ENCODE measurements around the gene SMIM13. TPM values are rescaled to one million over a fixed set of nuclear protein-coding genes. Genes with fewer than 3 reads are reported as not detected.
A peak's percentile ranks its signal among the peaks of the same experiment; 100 is the strongest.
"Not testable (repeated sequence)": the region's sequence is repeated elsewhere in the genome, so short reads cannot be mapped to it uniquely, and the experiment has no call there.

The SMIM13 gene
- total and polyA plus RNA-seq, 4 donors: 2.5 to 9.8 (median 7.4) TPM

- intact Hi-C loops (cut with DNase I); DNase-seq; H3K9me3 ChIP-seq (ENCODE audit: control insufficient read depth, low read length); H3K36me3 ChIP-seq (ENCODE audit: control insufficient read depth in 1 of 2, insufficient read depth in 2 of 2, low read length in 1 of 2); H3K27ac ChIP-seq (ENCODE audit: low read depth in 1 of 2, low read length in 2 of 2); H3K27me3 ChIP-seq (ENCODE audit: control insufficient read depth in 1 of 2, insufficient read depth in 2 of 2, low read length in 1 of 2); H3K4me1 ChIP-seq (ENCODE audit: control insufficient read depth in 1 of 2, insufficient read depth in 2 of 2, low read length in 2 of 2); ATAC-seq (ENCODE audit: low FRiP score); H3K4me3 ChIP-seq (ENCODE audit: low read length in 2 of 2): not testable (repeated sequence)
- WGBS, 2 donors: 96 to 98% methylated on average over 5 of the region's 5 CpGs
Observed at GRCh38 chr6:11091141-11091540, 2.5 kb upstream of the SMIM13 start.

GRCh38 chr6:11092668-11093375 lies 812 bp upstream of the SMIM13 start:
- Histone ChIP-seq H3K36me3 (ENCODE audit: control insufficient read depth in 1 of 2, insufficient read depth in 2 of 2, low read length in 1 of 2) (no peaks in the 10 kb centered on the region), H3K4me1 (ENCODE audit: control insufficient read depth in 1 of 2, insufficient read depth in 2 of 2, low read length in 2 of 2) (no peaks in the 10 kb centered on the region), H3K4me3 (ENCODE audit: low read length in 2 of 2) (peak overlapping the region; percentile 81 to 93), H3K27me3 (ENCODE audit: control insufficient read depth in 1 of 2, insufficient read depth in 2 of 2, low read length in 1 of 2) (no peaks in the 10 kb centered on the region), H3K27ac (ENCODE audit: low read depth in 1 of 2, low read length in 2 of 2) (peak overlapping the region in 1 of 2 donors; percentile 87), H3K9me3 (ENCODE audit: control insufficient read depth, low read length) (no peaks in the 10 kb centered on the region)
- peak; percentile 50 for ATAC-seq (ENCODE audit: low FRiP score)
- intact Hi-C loops (cut with DNase I): no loop called here
- 3 to 4% methylated on average over 10 of the region's 10 CpGs for WGBS, 2 donors
- DNase-seq: no peak

DNA sequence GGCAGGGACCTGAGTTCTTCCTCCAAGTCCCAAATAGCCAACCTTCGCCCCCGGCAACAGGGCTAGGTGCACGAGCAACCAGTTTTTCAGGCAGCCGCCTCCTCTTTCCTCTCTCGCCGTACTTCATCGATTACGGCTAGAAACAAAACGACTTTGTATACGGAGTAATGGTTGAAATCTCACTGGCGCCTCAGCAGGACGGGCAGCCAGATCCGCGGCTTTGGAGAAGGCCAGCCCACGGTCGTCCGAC lies 333 bp upstream of the SMIM13 start:
- Histone ChIP-seq H3K36me3 (ENCODE audit: control insufficient read depth in 1 of 2, insufficient read depth in 2 of 2, low read length in 1 of 2) (no peaks in the 10 kb centered on the region), H3K9me3 (ENCODE audit: control insufficient read depth, low read length) (no peaks in the 10 kb centered on the region), H3K4me3 (ENCODE audit: low read length in 2 of 2) (peak overlapping the region; percentile 81 to 93), H3K27ac (ENCODE audit: low read depth in 1 of 2, low read length in 2 of 2) (peak overlapping the region in 1 of 2 donors; percentile 87), H3K4me1 (ENCODE audit: control insufficient read depth in 1 of 2, insufficient read depth in 2 of 2, low read length in 2 of 2) (no peaks in the 10 kb centered on the region), H3K27me3 (ENCODE audit: control insufficient read depth in 1 of 2, insufficient read depth in 2 of 2, low read length in 1 of 2) (no peaks in the 10 kb centered on the region)
- intact Hi-C loops (cut with DNase I): no loop called here
- WGBS, 2 donors: 0% methylated on average over 17 of the region's 17 CpGs
- DNase-seq (no peak), ATAC-seq (ENCODE audit: low FRiP score) (peak; percentile 26)

- no peaks in the 10 kb centered on the region for H3K27me3 ChIP-seq (ENCODE audit: control insufficient read depth in 1 of 2, insufficient read depth in 2 of 2, low read length in 1 of 2)
- 0% methylated on average over 15 of the region's 15 CpGs for WGBS, 2 donors
- no peaks in the 10 kb centered on the region for H3K36me3 ChIP-seq (ENCODE audit: control insufficient read depth in 1 of 2, insufficient read depth in 2 of 2, low read length in 1 of 2)
- peak overlapping the region in 1 of 2 donors; percentile 49 for H3K27ac ChIP-seq (ENCODE audit: low read depth in 1 of 2, low read length in 2 of 2)
- DNase-seq (peak; percentile 58 to 78), ATAC-seq (ENCODE audit: low FRiP score) (no peak)
- intact Hi-C loops (cut with DNase I): no loop called here
- peak overlapping the region; percentile 87 to 93 for H3K4me3 ChIP-seq (ENCODE audit: low read length in 2 of 2)
- H3K4me1 ChIP-seq (ENCODE audit: control insufficient read depth in 1 of 2, insufficient read depth in 2 of 2, low read length in 2 of 2): no peaks in the 10 kb centered on the region
- H3K9me3 ChIP-seq (ENCODE audit: control insufficient read depth, low read length): no peaks in the 10 kb centered on the region
Observed at GRCh38 chr6:11094411-11094851, 797 bp downstream of the SMIM13 start.

- DNase-seq (no peak), ATAC-seq (ENCODE audit: low FRiP score) (no peak)
- H3K27ac ChIP-seq (ENCODE audit: low read depth in 1 of 2, low read length in 2 of 2): no peak overlapping the region
- H3K9me3 ChIP-seq (ENCODE audit: control insufficient read depth, low read length): no peaks in the 10 kb centered on the region
- H3K27me3 ChIP-seq (ENCODE audit: control insufficient read depth in 1 of 2, insufficient read depth in 2 of 2, low read length in 1 of 2): no peaks in the 10 kb centered on the region
- intact Hi-C loops (cut with DNase I): no loop called here
- no peaks in the 10 kb centered on the region for H3K36me3 ChIP-seq (ENCODE audit: control insufficient read depth in 1 of 2, insufficient read depth in 2 of 2, low read length in 1 of 2)
- 39 to 45% methylated on average over 7 of the region's 7 CpGs for WGBS, 2 donors
- peak overlapping the region; percentile 87 to 93 for H3K4me3 ChIP-seq (ENCODE audit: low read length in 2 of 2)
- no peaks in the 10 kb centered on the region for H3K4me1 ChIP-seq (ENCODE audit: control insufficient read depth in 1 of 2, insufficient read depth in 2 of 2, low read length in 2 of 2)
Observed at GRCh38 chr6:11094941-11095340, 1.3 kb downstream of the SMIM13 start.

GRCh38 chr6:11096109-11096508 lies 2.5 kb downstream of the SMIM13 start:
- Histone ChIP-seq H3K9me3 (ENCODE audit: control insufficient read depth, low read length) (no peaks in the 10 kb centered on the region), H3K4me3 (ENCODE audit: low read length in 2 of 2) (no peak overlapping the region), H3K27ac (ENCODE audit: low read depth in 1 of 2, low read length in 2 of 2) (no peak overlapping the region), H3K4me1 (ENCODE audit: control insufficient read depth in 1 of 2, insufficient read depth in 2 of 2, low read length in 2 of 2) (no peaks in the 10 kb centered on the region), H3K36me3 (ENCODE audit: control insufficient read depth in 1 of 2, insufficient read depth in 2 of 2, low read length in 1 of 2) (no peaks in the 10 kb centered on the region), H3K27me3 (ENCODE audit: control insufficient read depth in 1 of 2, insufficient read depth in 2 of 2, low read length in 1 of 2) (no peaks in the 10 kb centered on the region)
- DNase-seq: no peak
- no peak for ATAC-seq (ENCODE audit: low FRiP score)
- intact Hi-C loops (cut with DNase I): no loop called here
- 86 to 95% methylated on average over 4 of the region's 4 CpGs for WGBS, 2 donors

GRCh38 chr6:11097476-11097875 lies 3.8 kb downstream of the SMIM13 start:
- intact Hi-C loops (cut with DNase I): no loop called here

DNA sequence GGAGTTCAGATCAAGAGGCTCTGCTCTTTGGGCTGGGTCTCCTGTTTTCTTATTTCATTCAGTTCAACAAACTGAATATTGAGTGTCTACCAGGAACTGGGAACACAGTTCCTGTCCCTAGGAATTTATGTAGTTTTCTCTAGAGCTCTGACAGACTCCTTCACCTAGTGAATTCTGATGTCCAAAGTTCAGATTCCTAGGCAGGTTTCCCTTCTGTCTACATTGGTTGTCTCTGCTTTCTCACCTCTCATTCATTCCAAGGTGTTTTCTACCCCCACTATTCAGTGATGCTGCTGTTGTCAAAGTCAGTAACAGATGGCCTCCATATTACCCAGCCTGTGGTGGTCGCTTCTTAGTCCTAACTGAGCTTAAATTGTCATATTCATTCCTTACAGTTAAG lies 4.4 kb downstream of the SMIM13 start:
- no peak overlapping the region for H3K27ac ChIP-seq (ENCODE audit: low read depth in 1 of 2, low read length in 2 of 2)
- H3K4me3 ChIP-seq (ENCODE audit: low read length in 2 of 2): no peak overlapping the region
- DNase-seq (no peak), ATAC-seq (ENCODE audit: low FRiP score) (no peak)
- intact Hi-C loops (cut with DNase I): no loop called here
- H3K4me1 ChIP-seq (ENCODE audit: control insufficient read depth in 1 of 2, insufficient read depth in 2 of 2, low read length in 2 of 2): no peaks in the 10 kb centered on the region
- 97 to 98% methylated on average over 1 of the region's 1 CpG for WGBS, 2 donors
- no peaks in the 10 kb centered on the region for H3K9me3 ChIP-seq (ENCODE audit: control insufficient read depth, low read length)
- no peaks in the 10 kb centered on the region for H3K27me3 ChIP-seq (ENCODE audit: control insufficient read depth in 1 of 2, insufficient read depth in 2 of 2, low read length in 1 of 2)
- no peaks in the 10 kb centered on the region for H3K36me3 ChIP-seq (ENCODE audit: control insufficient read depth in 1 of 2, insufficient read depth in 2 of 2, low read length in 1 of 2)

More at GRCh38 chr6:11097476-11097875, 3.8 kb downstream of the SMIM13 start:
- ATAC-seq (ENCODE audit: low FRiP score) (no peak), DNase-seq (no peak)
- no peaks in the 10 kb centered on the region for H3K4me1 ChIP-seq (ENCODE audit: control insufficient read depth in 1 of 2, insufficient read depth in 2 of 2, low read length in 2 of 2)
- H3K27me3 ChIP-seq (ENCODE audit: control insufficient read depth in 1 of 2, insufficient read depth in 2 of 2, low read length in 1 of 2): no peaks in the 10 kb centered on the region
- H3K9me3 ChIP-seq (ENCODE audit: control insufficient read depth, low read length): no peaks in the 10 kb centered on the region
- H3K4me3 ChIP-seq (ENCODE audit: low read length in 2 of 2): no peak overlapping the region
- H3K27ac ChIP-seq (ENCODE audit: low read depth in 1 of 2, low read length in 2 of 2): no peak overlapping the region
- H3K36me3 ChIP-seq (ENCODE audit: control insufficient read depth in 1 of 2, insufficient read depth in 2 of 2, low read length in 1 of 2): no peaks in the 10 kb centered on the region
- 88 to 93% methylated on average over 8 of the region's 8 CpGs for WGBS, 2 donors

GRCh38 chr6:11101417-11101816 lies 7.8 kb downstream of the SMIM13 start:
- H3K4me3 ChIP-seq (ENCODE audit: low read length in 2 of 2): no peak overlapping the region
- WGBS, 2 donors: 96 to 97% methylated on average over 5 of the region's 5 CpGs
- no peak for DNase-seq
- intact Hi-C loops (cut with DNase I): no loop called here
- H3K9me3 ChIP-seq (ENCODE audit: control insufficient read depth, low read length): no peaks in the 10 kb centered on the region
- H3K27ac ChIP-seq (ENCODE audit: low read depth in 1 of 2, low read length in 2 of 2): no peak overlapping the region
- no peaks in the 10 kb centered on the region for H3K4me1 ChIP-seq (ENCODE audit: control insufficient read depth in 1 of 2, insufficient read depth in 2 of 2, low read length in 2 of 2)
- no peaks in the 10 kb centered on the region for H3K27me3 ChIP-seq (ENCODE audit: control insufficient read depth in 1 of 2, insufficient read depth in 2 of 2, low read length in 1 of 2)
- no peaks in the 10 kb centered on the region for H3K36me3 ChIP-seq (ENCODE audit: control insufficient read depth in 1 of 2, insufficient read depth in 2 of 2, low read length in 1 of 2)
- ATAC-seq (ENCODE audit: low FRiP score): no peak

Measured in aorta (tissue), 5 donors.